Measurements from ENCODE around the gene NAV2. TPM values are rescaled to one million over a fixed set of nuclear protein-coding genes. Genes with fewer than 3 reads are reported as not detected.

The NAV2 gene
- polyA plus RNA-seq, 1 donor from 2014 or later, result 3.0 TPM

DNA sequence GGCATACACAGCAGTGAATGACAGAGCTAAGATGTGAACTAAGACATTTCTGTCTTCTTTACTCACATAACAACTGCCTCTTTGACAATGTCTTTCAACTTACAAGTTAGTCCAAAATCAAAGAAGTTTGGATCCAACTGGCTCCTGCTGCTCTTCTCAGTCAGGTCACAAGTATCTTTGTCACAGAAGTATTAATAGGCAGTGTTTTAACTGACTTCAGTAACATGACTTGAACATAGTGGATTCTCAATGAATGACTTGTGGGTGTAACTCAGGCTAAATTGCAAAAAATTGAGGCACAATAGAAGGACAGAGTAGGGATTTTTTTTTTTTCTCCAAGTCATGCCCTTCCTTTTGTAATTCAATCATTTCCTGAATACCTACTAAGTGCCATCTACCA is 425.0 kb downstream of the NAV2 start:
- no peak overlapping the region for H3K9ac ChIP-seq (ENCODE audit: low read length)

DNA sequence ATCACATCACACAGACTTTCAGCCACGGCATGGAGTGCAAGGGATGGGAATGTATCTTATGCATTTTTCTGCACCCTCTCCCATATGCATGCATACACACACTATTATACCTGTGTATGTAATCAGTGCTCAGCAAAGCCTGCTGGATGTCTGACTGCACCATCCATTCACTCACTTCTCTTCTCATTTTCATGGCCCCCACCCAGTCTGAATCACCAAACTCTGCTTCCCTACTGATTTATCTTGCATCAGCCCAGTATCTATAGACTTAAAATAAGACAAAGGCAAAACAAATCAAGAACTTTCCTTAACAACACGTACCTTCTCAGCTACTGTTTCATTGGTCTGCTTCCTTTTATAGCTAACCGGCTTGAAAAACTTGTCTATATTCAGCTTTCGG is 426.1 kb downstream of the NAV2 start:
- H3K36me3 ChIP-seq (ENCODE audit: insufficient read depth, low read length), result no peaks in the 10 kb centered on the region
- no peak overlapping the region for H3K9ac ChIP-seq (ENCODE audit: low read length)
- no peaks in the 10 kb centered on the region for H4K20me1 ChIP-seq (ENCODE audit: insufficient read depth)
- H3K27ac ChIP-seq (ENCODE audit: low read length), result no peak overlapping the region
- TF ChIP-seq TAF1 (IDR thresholded peaks at IDR 0.05; ENCODE audit: low read depth) (no peak), POLR2AphosphoS5 (IDR thresholded peaks at IDR 0.05) (no peak), RAD21 (conservative IDR thresholded peaks at IDR 0.05) (no peak), EZH2 (IDR thresholded peaks at IDR 0.05; ENCODE audit: borderline replicate concordance, insufficient read depth, low read length, poor library complexity, severe bottlenecking) (no peak), EP300 (conservative IDR thresholded peaks at IDR 0.05; ENCODE audit: poor library complexity, severe bottlenecking) (no peak), SMC3 (conservative IDR thresholded peaks at IDR 0.05; ENCODE audit: poor library complexity) (no peak), MXI1 (conservative IDR thresholded peaks at IDR 0.05; ENCODE audit: poor library complexity, severe bottlenecking) (no peak)
- TF ChIP-seq, protein P1, sequence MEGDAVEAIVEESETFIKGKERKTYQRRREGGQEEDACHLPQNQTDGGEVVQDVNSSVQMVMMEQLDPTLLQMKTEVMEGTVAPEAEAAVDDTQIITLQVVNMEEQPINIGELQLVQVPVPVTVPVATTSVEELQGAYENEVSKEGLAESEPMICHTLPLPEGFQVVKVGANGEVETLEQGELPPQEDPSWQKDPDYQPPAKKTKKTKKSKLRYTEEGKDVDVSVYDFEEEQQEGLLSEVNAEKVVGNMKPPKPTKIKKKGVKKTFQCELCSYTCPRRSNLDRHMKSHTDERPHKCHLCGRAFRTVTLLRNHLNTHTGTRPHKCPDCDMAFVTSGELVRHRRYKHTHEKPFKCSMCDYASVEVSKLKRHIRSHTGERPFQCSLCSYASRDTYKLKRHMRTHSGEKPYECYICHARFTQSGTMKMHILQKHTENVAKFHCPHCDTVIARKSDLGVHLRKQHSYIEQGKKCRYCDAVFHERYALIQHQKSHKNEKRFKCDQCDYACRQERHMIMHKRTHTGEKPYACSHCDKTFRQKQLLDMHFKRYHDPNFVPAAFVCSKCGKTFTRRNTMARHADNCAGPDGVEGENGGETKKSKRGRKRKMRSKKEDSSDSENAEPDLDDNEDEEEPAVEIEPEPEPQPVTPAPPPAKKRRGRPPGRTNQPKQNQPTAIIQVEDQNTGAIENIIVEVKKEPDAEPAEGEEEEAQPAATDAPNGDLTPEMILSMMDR (IDR thresholded peaks at IDR 0.05; ENCODE audit: poor library complexity, severe bottlenecking), result no peak
- TF ChIP-seq, protein P2, sequence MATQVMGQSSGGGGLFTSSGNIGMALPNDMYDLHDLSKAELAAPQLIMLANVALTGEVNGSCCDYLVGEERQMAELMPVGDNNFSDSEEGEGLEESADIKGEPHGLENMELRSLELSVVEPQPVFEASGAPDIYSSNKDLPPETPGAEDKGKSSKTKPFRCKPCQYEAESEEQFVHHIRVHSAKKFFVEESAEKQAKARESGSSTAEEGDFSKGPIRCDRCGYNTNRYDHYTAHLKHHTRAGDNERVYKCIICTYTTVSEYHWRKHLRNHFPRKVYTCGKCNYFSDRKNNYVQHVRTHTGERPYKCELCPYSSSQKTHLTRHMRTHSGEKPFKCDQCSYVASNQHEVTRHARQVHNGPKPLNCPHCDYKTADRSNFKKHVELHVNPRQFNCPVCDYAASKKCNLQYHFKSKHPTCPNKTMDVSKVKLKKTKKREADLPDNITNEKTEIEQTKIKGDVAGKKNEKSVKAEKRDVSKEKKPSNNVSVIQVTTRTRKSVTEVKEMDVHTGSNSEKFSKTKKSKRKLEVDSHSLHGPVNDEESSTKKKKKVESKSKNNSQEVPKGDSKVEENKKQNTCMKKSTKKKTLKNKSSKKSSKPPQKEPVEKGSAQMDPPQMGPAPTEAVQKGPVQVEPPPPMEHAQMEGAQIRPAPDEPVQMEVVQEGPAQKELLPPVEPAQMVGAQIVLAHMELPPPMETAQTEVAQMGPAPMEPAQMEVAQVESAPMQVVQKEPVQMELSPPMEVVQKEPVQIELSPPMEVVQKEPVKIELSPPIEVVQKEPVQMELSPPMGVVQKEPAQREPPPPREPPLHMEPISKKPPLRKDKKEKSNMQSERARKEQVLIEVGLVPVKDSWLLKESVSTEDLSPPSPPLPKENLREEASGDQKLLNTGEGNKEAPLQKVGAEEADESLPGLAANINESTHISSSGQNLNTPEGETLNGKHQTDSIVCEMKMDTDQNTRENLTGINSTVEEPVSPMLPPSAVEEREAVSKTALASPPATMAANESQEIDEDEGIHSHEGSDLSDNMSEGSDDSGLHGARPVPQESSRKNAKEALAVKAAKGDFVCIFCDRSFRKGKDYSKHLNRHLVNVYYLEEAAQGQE (IDR thresholded peaks at IDR 0.05; ENCODE audit: borderline replicate concordance), result no peak
- no peaks in the 10 kb centered on the region for H3F3A ChIP-seq (ENCODE audit: insufficient read depth, low read length, poor library complexity, severe bottlenecking)
- no peak overlapping the region for H2AFZ ChIP-seq (ENCODE audit: low read depth, low read length)
- H3K9me3 ChIP-seq (ENCODE audit: low read length), result no peaks in the 10 kb centered on the region
- no peaks in the 10 kb centered on the region for H3K79me2 ChIP-seq (replicated peaks; ENCODE audit: insufficient read depth, low read length)
- H3K9me2 ChIP-seq (ENCODE audit: insufficient read depth, low read length), result no peaks in the 10 kb centered on the region
- H3K27me3 ChIP-seq (ENCODE audit: insufficient read depth, low read depth, low read length), result peaks cover 12% of the 10 kb centered on the region
- no peak overlapping the region for H3K4me3 ChIP-seq (ENCODE audit: low read length)
- no peak overlapping the region for H3K4me2 ChIP-seq (ENCODE audit: low read length)

More for the DNA sequence above, 425.0 kb downstream of the NAV2 start:
- Histone ChIP-seq H3F3A (ENCODE audit: insufficient read depth, low read length, poor library complexity, severe bottlenecking) (no peaks in the 10 kb centered on the region), H3K27me3 (ENCODE audit: insufficient read depth, low read depth, low read length) (peaks cover 16% of the 10 kb centered on the region), H3K36me3 (ENCODE audit: insufficient read depth, low read length) (no peaks in the 10 kb centered on the region), H3K27ac (ENCODE audit: low read length) (no peak overlapping the region), H3K4me2 (ENCODE audit: low read length) (no peak overlapping the region), H3K79me2 (replicated peaks; ENCODE audit: insufficient read depth, low read length) (no peaks in the 10 kb centered on the region), H3K9me3 (ENCODE audit: low read length) (no peaks in the 10 kb centered on the region), H4K20me1 (ENCODE audit: insufficient read depth) (no peaks in the 10 kb centered on the region), H2AFZ (ENCODE audit: low read depth, low read length) (no peak overlapping the region), H3K4me3 (ENCODE audit: low read length) (no peak overlapping the region), H3K9me2 (ENCODE audit: insufficient read depth, low read length) (no peaks in the 10 kb centered on the region)
- TF ChIP-seq SMC3 (conservative IDR thresholded peaks at IDR 0.05; ENCODE audit: poor library complexity) (no peak), EP300 (conservative IDR thresholded peaks at IDR 0.05; ENCODE audit: poor library complexity, severe bottlenecking) (no peak), TAF1 (IDR thresholded peaks at IDR 0.05; ENCODE audit: low read depth) (no peak), EZH2 (IDR thresholded peaks at IDR 0.05; ENCODE audit: borderline replicate concordance, insufficient read depth, low read length, poor library complexity, severe bottlenecking) (no peak)
- TF ChIP-seq, protein P1 (IDR thresholded peaks at IDR 0.05; ENCODE audit: poor library complexity, severe bottlenecking), result no peak
- TF ChIP-seq, protein P2 (IDR thresholded peaks at IDR 0.05; ENCODE audit: borderline replicate concordance), result no peak

All from neural cell (in vitro differentiated cells).